ENCODE data around the gene FAM135A.
"Not testable (repeated sequence)": the region's sequence is repeated elsewhere in the genome, so short reads cannot be mapped to it uniquely, and the experiment has no call there.

- TF ChIP-seq MYC (IDR thresholded peaks at IDR 0.05; ENCODE audit: low read depth, low read length); CTCF (IDR thresholded peaks at IDR 0.05; ENCODE audit: low read depth, low read length); POLR2A (IDR thresholded peaks at IDR 0.05; ENCODE audit: extremely low read depth, insufficient read length): not testable (repeated sequence)
Measured at GRCh38 chr6:70453899-70454298, 40.6 kb downstream of the FAM135A start.

Data from NB4 (cell line).